Kidney epithelial cell (primary cell): Measurements from ENCODE around the gene ZFAND2B. TPM values are rescaled to one million over a fixed set of nuclear protein-coding genes. Genes with fewer than 3 reads are reported as not detected.

Source experiments
- DNase-seq: peaks from one replicate; pipeline ENCODE4 v3.0.0-alpha.2; 2010; ENCODE audit warnings: low read depth
- H3K27me3 ChIP-seq: 2 replicates; pipeline ENCODE4 v1.6.0; 2011; ENCODE audit warnings: low read length; ENCODE audit not compliant: control insufficient read depth, insufficient read depth
- H3K36me3 ChIP-seq: 2 replicates; pipeline ENCODE4 v1.5.1; 2011; ENCODE audit warnings: low read length; ENCODE audit not compliant: control insufficient read depth, insufficient read depth
- H3K4me3 ChIP-seq: 2 replicates; pipeline ENCODE4 v1.5.1; 2011; ENCODE audit warnings: low read depth, mild to moderate bottlenecking, control low read depth, low read length
- total RNA-seq: library from RNA; depleted of rRNA; stranded (reverse); fragments of >200 nt; gene quantifications from 2 replicates; pipeline ENCODE4 v1.2.3, GENCODE V29; 2015
- TF ChIP-seq, protein P1 (sequence below): IDR thresholded peaks from 2 replicates; pipeline ENCODE4 v1.5.1; 2011; ENCODE audit warnings: mild to moderate bottlenecking, moderate library complexity, low read length, control low read depth, inconsistent platforms; ENCODE audit not compliant: insufficient read depth, poor library complexity, severe bottlenecking

ZFAND2B gene
- total RNA-seq, 1 donor from 2014 or later = 44.3 TPM

DNA sequence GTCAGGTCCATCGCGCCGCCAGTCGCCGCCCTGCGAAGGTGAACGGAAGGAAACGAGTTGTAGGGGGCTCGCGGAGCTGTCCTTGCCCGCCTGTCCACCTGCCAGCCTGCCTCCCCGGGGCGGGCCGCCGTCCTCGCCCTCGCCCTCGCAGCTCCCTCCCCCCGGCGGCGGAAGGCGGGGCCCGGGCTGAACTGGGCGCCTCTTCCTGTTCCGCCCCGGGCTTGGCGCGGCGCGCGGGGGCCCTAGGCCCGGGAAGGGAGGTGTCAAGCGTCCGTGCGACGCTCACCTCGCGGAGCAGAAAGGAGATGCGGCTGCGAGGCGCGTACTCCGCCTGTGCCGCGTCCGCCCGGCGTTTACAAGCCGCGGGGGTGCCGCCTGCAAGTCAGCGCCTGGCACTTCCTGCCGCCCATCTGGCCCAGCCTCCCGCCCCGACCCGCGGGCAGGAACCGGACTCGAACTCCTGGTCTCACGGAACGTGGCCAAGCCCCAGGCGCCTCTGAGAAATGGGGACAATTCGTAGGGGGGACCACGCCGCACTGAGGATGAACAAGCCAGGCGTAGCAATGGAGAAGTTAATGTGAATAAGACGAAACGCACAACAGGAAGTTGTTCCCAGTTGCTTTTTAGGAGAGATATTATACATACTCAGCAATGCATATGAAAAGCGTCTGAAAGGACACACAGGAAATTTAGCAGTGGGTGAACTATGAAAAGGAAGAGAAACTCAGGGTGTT, 29.6 kb upstream of the ZFAND2B start, which contains the start of gene CNPPD1:
Gene CNPPD1 (minus strand): TSS at position 108 of the 734 bp plus-strand sequence. CDS start 97 bp downstream, at position 11.
- DNase-seq = no peak
- H3K36me3 ChIP-seq = no peaks in the 10 kb centered on the region

DNA sequence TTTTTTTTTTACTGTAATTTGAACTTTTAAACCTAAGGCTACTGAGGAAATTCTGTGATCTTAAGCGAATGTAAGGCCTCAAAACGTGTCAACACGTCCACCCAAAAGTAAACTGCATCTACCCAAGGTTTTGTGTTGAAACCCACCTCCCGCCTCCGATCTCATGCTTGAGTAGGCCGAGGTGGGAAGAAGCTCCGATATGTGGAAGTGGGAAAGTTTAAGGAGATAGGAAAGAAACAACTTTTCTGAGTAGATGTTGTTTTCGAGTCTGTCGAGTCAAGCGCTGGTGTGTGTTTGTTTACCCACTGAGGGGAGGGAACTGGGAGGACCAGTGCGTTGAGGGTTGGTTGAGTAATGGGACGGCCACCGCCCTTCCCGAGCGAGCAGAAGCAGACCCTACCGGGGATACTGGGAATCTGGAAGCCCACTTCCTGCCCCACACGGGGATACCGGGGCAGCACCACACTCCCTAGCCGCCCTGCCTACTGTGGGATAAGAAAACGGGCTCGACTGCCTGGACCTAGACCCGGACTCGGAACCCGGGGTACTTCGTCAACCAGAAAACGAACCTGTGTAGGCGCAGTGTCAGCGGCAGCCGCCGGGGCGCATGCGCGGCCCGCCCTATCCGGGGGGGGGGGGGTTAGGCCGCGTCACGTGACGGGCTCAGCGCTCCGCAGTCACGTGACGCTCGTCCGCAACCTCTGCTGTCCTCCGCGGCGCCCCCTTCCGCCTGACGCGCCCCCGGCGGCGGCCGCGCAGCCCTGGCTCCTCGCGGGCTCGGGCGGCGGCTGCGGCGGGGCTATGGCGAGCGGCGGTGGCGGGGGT, 28.8 kb upstream of the ZFAND2B start, which contains the start of gene RETREG2:
Gene RETREG2 (plus strand): TSS at position 724 of the 825 bp plus-strand sequence. CDS start 78 bp downstream, at position 802.
- TF ChIP-seq, protein P1, sequence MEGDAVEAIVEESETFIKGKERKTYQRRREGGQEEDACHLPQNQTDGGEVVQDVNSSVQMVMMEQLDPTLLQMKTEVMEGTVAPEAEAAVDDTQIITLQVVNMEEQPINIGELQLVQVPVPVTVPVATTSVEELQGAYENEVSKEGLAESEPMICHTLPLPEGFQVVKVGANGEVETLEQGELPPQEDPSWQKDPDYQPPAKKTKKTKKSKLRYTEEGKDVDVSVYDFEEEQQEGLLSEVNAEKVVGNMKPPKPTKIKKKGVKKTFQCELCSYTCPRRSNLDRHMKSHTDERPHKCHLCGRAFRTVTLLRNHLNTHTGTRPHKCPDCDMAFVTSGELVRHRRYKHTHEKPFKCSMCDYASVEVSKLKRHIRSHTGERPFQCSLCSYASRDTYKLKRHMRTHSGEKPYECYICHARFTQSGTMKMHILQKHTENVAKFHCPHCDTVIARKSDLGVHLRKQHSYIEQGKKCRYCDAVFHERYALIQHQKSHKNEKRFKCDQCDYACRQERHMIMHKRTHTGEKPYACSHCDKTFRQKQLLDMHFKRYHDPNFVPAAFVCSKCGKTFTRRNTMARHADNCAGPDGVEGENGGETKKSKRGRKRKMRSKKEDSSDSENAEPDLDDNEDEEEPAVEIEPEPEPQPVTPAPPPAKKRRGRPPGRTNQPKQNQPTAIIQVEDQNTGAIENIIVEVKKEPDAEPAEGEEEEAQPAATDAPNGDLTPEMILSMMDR = no peak
- Histone ChIP-seq H3K27me3 (no peaks in the 10 kb centered on the region), H3K4me3 (peak within 1 kb of the TSS; percentile 63), H3K36me3 (no peaks in the 10 kb centered on the region)
- DNase-seq = no peak

More for the DNA sequence above, 29.6 kb upstream of the ZFAND2B start, which contains the start of gene CNPPD1:
- Histone ChIP-seq H3K27me3 (no peaks in the 10 kb centered on the region), H3K4me3 (peak within 1 kb of the TSS; percentile 63)
- TF ChIP-seq, protein P1 = no peak

DNA sequence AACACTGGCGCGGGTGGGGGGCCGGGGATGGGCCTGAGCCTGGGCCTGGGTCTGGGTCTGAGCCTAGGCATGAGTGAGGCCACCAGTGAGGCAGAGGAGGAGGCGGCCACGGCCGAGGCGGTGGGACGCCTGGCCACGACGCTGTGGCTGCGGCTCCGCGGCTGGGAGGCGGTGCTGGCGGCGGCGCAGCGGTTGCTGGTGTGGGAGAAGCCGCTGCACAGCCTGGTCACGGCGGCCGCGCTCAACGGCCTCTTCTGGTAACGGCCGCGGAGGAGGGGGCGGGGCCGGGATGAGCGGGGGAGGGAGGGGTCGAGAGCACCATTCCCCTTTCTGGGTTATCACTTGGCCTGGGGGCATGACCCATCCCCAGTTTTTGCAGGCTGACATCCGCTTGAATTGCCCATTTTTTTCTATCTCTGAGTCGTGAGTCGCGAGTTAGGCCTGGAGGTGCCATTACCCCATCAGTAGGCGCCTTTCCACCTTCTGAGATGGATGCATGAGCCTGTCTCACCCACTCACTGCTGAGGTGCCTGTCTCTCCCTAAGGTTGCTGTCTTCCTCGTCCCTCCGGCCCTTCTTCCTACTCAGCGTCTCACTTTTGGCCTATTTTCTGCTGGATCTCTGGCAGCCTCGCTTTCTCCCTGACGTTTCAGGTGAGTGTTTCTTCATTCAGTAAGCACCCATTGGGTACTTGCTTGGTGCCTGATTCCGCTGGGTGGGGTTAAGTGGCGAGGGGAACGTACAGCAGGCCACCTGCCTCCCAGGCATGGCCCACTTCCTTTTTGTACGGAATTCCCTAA, 28.0 kb upstream of the ZFAND2B start:
- Histone ChIP-seq H3K4me3 (peak overlapping the region; percentile 63), H3K27me3 (no peaks in the 10 kb centered on the region), H3K36me3 (peaks cover 2% of the 10 kb centered on the region)
- TF ChIP-seq, protein P1 = no peak
- DNase-seq = no peak

DNA sequence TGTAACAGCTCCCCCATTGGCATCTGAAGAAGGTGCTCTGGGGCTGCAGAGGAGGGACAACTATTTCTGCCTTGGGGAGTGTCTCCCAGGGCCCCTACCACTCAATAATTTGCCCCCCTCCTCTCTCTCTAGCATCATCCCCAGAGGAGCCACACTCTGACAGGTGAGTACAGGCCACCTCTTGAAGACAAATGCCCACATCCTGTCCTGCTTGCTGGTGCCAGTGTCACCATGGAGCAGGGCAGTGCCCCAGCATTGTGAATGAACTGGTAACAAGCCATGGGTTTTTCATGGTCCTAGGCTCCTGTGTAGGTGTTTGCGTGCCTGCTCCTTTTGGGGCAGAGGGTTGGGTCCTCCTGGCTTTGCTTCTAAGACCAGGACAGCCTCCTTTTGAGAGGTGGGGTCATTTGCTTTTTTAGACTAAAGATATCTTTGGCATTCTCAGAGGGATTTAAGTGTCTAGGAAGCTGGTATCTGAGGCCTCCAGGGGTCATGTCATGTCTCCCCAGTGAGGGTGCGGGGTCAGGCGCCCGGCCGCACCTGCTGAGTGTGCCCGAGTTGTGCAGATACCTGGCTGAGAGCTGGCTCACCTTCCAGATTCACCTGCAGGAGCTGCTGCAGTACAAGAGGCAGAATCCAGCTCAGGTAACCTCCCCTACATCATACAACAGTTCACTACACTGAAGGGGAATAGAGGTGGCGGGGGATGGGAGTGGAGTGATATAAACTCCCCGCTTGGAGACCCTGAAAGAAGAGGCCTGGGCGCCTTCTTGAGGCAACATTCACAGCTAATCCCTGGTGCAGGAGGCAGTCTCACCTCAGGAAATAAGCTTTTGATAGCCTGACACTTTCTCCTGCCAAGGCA, 26.7 kb upstream of the ZFAND2B start:
- TF ChIP-seq, protein P1 = no peak
- no peak overlapping the region for H3K4me3 ChIP-seq
- H3K27me3 ChIP-seq = no peaks in the 10 kb centered on the region
- H3K36me3 ChIP-seq = peaks cover 2% of the 10 kb centered on the region
- DNase-seq = no peak

DNA sequence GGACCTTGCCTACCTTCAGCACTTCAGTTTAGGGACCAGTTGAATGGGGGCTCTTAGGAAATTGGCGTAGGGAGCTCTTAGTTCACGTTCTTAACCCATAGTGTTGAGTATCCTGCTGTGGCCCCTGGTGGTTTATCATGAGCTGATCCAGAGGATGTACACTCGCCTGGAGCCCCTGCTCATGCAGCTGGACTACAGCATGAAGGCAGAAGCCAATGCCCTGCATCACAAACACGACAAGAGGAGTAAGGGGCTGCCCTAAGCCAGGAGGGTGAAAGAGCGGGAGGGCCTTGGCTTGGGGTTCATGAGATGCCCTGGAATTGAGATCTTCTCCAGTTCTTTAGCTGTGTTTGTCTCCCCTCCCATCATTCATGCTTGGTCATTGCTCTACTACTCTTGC, 25.6 kb upstream of the ZFAND2B start:
- Histone ChIP-seq H3K36me3 (peaks cover 2% of the 10 kb centered on the region), H3K4me3 (no peak overlapping the region), H3K27me3 (no peaks in the 10 kb centered on the region)
- no peak for DNase-seq
- TF ChIP-seq, protein P1 = no peak
